HL-60/S4 treated with phorbol 12-myristate 13-acetate at 8.2 ng/mL for 4 days and 3 days (cell line): ENCODE measurements around the gene THOC6.

Experiments used
- in situ Hi-C: fragments of 300-500 bp; cut with MboI; formaldehyde crosslinking; loops from 2 replicates; pipeline ENCODE4 v1.15.0; 2022; ENCODE audit warnings: low sequenced_read_pairs

The THOC6 gene

DNA sequence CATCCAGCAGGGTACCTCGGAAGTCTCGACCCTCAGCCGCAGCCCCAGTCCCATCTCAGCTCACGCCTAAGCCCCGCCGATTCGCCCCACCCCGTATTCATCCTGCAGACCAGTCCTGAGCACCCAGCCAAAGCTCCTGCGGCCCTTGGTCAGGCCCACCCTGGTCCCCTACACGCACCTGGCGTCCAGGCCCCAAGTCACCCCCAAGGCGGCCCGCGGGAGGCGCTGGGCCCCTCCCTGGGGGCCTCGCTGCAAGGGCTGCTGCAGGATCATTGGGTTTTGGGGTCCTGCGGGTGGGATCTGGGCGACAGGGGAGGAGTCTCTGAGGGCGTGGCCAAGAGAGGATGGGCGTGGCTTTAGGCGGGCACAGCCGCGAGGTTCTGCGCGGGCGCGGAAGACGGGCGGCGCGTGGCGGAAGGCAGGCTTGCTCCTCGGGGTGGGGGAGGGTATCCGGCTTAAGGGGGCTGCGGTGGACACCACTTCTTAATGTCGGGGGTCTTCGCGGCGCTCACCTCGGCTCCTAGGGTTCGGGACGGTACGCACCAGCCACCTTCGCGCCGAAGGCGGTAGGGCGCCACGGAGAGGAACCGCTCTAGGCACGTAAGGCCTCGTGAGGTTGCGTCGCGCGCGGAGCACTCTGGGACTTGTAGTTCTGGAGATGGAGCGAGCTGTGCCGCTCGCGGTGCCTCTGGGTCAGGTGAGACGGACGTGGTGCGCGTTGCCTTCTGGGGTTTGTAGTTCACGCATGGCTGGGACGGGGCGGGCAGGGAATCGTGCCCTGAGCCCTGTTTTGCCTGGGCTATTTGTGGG, at the start of gene THOC6, which contains the start of gene HCFC1R1:
TSS of gene THOC6 (plus strand) at position 367 of the 810 bp plus-strand sequence. CDS start at position 659, 292 bp downstream.
TSS of gene HCFC1R1 (minus strand) at position 274 of the 810 bp plus-strand sequence. CDS start at position 273, 1 bp downstream.
- in situ Hi-C loops, result no loop called here

- in situ Hi-C loops, result no loop called here
Measured at GRCh38 chr16:2974319-2975056, 49.3 kb upstream of the THOC6 start.

GRCh38 chr16:2975161-2975795, 48.6 kb upstream of the THOC6 start:
- in situ Hi-C loops, result no loop called here

GRCh38 chr16:2976201-2976600, 47.6 kb upstream of the THOC6 start:
- in situ Hi-C loops, result no loop called here

GRCh38 chr16:2976673-2977072, 47.2 kb upstream of the THOC6 start:
- in situ Hi-C loops, result no loop called here

DNA sequence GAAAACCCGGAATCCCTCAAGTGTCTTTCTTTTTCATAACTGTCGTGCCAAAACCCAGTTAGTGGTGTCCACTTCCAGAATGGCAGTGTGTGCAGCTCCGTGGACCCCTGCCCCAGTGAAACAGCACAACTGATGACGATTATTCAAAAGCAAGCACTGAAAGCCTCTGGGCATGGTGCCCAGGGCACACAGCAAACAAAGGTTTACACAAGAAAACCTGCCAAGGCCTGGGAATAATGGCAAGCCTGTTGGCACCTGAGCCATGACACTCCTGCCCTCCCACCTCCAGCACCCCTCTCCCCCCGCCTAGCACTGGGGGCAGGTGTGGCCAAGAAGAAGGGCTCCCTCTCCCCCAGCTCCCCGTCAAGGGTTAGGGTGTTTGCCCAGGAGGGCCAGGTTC, 46.4 kb upstream of the THOC6 start:
- in situ Hi-C loops, result no loop called here

- in situ Hi-C loops, result no loop called here
Measured at GRCh38 chr16:2979669-2980226, 44.1 kb upstream of the THOC6 start.

DNA sequence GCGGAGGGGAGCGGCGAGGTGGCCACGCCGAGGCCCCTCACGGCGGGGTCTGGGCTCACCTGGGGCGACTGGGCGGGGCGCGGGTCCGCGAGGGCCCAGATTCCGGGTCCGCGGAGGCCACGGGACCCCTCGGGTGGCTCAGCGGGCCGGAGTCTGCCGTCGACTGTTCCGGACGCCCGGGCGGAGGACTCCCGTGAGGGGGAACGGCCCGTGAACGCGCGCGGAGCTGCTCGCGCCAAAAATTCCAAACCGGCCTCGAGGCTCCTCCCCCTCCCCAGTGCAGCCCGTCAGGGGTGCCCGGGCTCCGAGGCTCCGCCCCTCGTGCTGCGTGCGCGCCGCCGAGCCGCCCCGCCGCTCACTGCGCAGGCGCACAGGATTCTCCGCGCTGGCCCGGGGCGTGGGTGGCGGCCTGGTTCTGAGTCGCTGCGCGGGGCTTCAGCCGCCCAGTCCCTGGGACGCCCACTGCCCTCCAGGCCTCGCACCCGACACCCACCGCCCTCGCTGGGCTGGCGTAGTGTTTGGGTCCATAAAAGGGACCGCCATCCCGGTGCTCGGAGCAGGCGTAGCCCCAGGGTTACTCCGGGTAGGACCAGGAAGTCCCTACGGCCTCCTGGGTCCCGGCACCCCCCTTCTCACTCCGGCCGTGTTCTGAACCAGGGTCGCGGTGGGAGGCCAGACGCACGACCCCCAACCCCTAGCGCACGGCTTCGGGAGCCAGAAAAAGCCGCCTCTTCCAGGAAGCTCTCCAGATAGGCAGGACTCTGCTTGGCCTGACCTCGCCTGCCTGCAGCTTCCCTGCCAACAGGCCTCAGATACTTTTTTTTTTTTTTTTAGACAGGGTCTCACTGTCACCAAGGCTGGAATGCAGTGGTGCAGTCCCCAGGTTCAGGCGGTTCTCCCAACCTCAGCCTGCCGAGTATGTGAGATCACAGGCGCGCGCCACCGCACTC, 43.3 kb upstream of the THOC6 start, which contains the start of gene PKMYT1:
TSS of gene PKMYT1 (minus strand) at position 220 of the 950 bp plus-strand sequence. CDS start 789 bp downstream, outside the sequence.
- in situ Hi-C loops, result no loop called here

DNA sequence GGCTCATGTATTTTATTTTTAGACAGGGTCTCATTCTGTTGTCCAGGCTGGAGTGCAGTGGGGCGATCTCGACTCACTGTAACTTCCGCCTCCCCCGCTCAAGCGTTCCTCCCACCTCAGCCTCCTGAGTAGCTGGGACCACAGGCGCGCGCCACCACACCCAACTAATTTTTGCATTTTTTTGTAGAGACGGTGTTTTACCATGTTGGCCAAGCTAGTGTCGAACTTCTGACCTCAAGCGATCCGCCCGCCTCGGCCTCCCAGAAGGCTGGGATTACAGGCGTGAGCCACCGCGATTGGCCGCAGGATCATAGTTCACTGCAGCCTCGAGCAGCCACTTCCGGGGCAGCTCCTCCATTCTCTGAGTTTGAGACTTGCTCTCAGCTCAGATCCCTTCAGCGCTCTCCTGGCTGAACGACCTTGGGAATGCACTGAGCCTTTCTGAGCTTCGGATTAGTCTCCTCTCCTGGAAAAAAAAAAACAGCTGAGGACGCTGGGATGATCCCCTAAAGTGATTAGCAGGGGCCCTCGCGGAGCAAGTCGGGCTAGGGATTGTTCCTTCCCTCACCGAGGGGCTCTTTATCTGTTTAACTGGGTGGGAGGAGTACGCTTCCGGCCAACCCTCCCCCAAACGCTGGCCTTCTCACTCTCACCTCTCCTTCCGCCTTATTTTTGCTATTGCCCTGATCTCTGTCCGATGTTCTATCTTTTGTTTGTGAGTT, 42.5 kb upstream of the THOC6 start:
- in situ Hi-C loops, result no loop called here

DNA sequence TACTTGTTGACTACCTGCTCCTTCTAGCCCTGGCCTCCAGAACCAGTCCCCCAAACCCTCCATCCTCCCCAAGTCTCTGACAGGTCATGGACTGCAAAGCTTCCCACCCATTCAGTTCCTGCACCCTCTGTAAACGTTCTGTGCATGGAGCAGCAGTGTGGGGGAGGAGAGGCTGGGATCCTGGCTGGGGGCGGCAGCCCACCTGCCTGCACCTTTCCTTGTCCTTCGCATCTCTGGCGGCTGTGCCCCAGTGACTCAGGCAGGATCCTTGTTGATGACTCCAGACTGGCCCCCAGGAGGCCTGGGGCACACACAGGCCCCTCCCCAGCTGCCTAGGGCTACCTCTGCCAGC, 42.0 kb upstream of the THOC6 start:
- in situ Hi-C loops, result no loop called here

DNA sequence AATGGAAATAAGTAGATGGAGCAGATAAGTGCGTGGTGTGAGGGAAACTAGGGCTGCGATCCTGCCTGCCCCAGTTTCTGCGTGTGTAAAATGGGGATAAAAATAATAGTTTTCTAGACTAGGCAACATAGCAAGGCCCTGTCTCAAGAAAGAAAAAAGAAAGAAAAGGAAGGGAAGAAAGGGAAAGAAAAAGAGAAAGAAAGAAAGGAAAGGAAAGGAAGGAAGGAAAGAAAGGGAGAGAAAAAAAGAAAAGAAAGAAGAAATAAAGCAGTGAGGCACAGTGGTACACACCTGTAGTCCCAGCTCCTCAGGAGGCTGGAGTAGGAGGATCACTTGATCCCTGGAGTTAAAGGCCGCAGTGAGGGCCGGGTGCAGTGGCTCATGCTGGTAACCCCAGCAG, 41.4 kb upstream of the THOC6 start:
- in situ Hi-C loops, result no loop called here

DNA sequence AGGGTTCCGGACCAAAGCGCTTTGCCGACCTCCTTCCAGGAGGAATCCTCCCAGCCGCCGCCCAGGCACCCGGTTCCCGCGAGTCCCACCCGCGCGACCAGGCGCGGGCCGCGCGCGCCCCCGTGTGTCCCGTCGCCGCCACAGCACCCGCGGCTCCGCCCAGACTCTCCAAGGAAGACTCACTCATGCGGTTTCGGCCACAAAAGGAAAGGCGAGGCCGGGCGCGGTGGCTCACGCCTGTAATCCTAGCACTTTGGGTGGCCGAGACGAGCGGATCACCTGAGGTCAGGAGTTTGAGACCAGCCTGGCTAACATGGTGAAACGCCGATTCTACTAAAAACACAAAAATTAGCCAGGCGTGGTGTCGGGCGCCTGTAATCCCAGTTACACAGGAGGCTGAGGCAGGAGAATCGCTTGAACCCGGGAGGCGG, 40.1 kb upstream of the THOC6 start:
- in situ Hi-C loops, result no loop called here

DNA sequence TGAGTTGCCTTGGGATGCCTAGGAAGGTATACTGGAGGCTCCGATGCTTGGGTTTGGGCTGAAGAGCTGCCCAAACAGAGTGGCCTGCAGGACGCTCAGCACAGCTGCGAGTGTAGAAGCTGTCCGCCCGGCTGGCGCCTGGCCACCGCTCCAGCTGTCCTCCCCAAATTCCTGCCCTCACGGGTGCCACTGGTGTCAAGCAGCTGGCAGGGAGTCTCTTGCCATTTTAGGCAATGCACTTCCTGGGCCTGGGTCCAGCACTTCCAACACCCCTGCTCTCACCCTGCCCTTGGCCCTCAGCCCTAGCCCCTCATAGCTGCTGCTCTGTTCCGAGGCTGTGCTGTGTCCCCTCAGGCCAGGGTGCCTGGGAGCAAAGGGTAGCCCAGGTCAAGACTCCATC, 38.4 kb upstream of the THOC6 start:
- in situ Hi-C loops, result no loop called here

GRCh38 chr16:2985893-2986355, 37.9 kb upstream of the THOC6 start:
- in situ Hi-C loops, result no loop called here

- in situ Hi-C loops, result no loop called here
Measured at GRCh38 chr16:2986623-2987188, 37.1 kb upstream of the THOC6 start.

GRCh38 chr16:2987286-2987685, 36.5 kb upstream of the THOC6 start:
- in situ Hi-C loops, result no loop called here

- in situ Hi-C loops, result no loop called here
Measured at GRCh38 chr16:2987833-2988232, 36.0 kb upstream of the THOC6 start.

DNA sequence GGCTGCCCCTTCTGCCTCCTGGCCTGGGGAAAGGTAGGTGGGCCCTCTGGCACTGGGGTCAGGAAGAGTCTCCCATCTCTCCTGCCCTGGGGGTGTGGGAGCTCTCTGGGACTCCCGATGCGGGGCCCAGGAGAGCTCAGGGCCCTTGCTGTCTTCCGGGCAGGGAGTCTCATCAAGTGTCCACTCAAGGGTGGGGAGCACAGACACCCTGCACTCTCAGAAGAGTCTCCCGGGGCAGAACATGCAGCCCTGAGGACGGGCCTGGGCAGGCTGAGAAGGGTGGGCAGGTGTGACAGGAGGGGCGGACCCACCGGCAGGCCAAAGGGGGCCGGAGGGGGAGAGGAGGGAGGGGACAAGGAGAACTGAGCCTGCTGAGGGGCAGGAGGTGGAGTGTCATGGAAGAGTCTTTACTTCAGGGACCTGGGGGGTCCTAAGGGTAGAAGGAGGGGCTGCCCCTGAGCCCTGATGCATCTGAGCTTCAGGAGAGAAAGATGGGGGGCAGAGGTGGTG, 35.2 kb upstream of the THOC6 start:
- in situ Hi-C loops, result no loop called here

DNA sequence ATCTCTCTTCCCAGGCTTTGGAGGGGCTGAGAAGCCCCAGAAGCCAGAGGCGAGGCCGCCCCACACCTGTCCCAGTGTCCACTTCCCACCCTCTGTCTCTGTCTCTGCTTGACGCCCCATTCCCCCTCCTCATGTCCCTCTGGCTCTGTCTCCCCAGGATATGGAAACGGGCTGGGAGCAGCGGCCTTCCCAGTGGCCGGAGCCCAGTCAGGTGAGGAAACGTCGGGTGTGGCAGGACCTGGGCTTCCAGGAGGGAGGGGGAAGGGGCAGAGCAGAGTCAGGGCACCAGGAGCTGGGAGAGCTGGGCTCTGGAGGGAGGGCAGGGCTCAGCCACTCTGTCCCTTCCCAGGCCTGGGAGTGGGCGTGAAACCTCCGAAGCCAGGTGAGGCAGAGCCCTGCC, 32.9 kb upstream of the THOC6 start:
- in situ Hi-C loops, result no loop called here
